DND-41 (cell line): ENCODE data around the gene SMARCA2.

Source experiments
- EZH2 ChIP-seq: IDR thresholded peaks from 3 replicates; pipeline ENCODE4 v1.6.1; 2012; ENCODE audit warnings: borderline replicate concordance, low read depth, mild to moderate bottlenecking, moderate library complexity, low read length, inconsistent platforms; ENCODE audit not compliant: severe bottlenecking
- TF ChIP-seq, protein P1 (sequence below): IDR thresholded peaks from 2 replicates; pipeline ENCODE4 v1.5.1; 2012; ENCODE audit warnings: borderline replicate concordance, low read length, moderate library complexity, mild to moderate bottlenecking; ENCODE audit not compliant: poor library complexity, severe bottlenecking; ENCODE audit errors: extremely low read depth

DNA sequence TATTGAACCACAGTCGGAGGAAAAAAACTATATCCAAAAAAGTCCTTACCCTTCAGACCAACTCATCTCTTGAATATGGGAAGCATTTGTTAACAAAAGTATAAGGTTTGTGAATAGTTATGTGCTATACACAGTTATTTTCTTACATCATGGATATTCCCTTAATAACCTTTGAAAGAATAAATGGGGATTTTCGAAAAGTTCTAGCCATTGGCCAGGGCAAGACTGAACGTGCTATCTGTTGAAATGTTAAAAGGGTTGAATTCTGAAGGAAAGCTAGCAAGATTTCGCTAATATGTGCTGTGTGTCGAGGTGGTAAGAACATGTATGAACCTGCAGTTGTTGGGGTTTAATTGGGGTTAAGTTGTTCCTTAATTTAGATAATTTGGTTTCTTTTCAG is 140.8 kb downstream of the SMARCA2 start:
- TF ChIP-seq, protein P1, sequence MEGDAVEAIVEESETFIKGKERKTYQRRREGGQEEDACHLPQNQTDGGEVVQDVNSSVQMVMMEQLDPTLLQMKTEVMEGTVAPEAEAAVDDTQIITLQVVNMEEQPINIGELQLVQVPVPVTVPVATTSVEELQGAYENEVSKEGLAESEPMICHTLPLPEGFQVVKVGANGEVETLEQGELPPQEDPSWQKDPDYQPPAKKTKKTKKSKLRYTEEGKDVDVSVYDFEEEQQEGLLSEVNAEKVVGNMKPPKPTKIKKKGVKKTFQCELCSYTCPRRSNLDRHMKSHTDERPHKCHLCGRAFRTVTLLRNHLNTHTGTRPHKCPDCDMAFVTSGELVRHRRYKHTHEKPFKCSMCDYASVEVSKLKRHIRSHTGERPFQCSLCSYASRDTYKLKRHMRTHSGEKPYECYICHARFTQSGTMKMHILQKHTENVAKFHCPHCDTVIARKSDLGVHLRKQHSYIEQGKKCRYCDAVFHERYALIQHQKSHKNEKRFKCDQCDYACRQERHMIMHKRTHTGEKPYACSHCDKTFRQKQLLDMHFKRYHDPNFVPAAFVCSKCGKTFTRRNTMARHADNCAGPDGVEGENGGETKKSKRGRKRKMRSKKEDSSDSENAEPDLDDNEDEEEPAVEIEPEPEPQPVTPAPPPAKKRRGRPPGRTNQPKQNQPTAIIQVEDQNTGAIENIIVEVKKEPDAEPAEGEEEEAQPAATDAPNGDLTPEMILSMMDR, result no peak
- no peak for TF ChIP-seq EZH2
